Activated B cell treated with CpG ODN at 0.5 μM for 24 hours (primary cell): ENCODE data around the gene STXBP1. TPM values are rescaled to one million over a fixed set of nuclear protein-coding genes. Genes with fewer than 3 reads are reported as not detected.

Experiments used
- ATAC-seq: fragments of 200-7000 bp; cut with Tn5 transposase; one replicate; pipeline ENCODE4 v1.10.0; 2021; ENCODE audit warnings: low read depth, mild to moderate bottlenecking, moderate library complexity
- CTCF ChIA-PET: fragments of 350-600 bp; sonication (Branson Sonifier 250); formaldehyde crosslinking; loops from one replicate; lab custom pipeline; 2021; ENCODE audit warnings: antibody characterized with exemption; lab: Charles Lee
- POLR2A ChIA-PET: fragments of 350-600 bp; sonication (Branson Sonifier 250); formaldehyde crosslinking; loops from one replicate; lab custom pipeline; 2021; ENCODE audit warnings: antibody characterized with exemption; lab: Charles Lee
- DNase-seq: peaks from one replicate; pipeline ENCODE4 v3.0.0; 2022
- H3K27ac Mint-ChIP-seq: one replicate; pipeline ENCODE4 v1.8.0; 2020; ENCODE audit warnings: mixed read lengths
- H3K27me3 Mint-ChIP-seq: one replicate; pipeline ENCODE4 v1.8.0; 2021; ENCODE audit warnings: mixed read lengths
- H3K36me3 Mint-ChIP-seq: one replicate; pipeline ENCODE4 v1.8.0; 2021; ENCODE audit warnings: low read depth, mixed read lengths
- H3K4me1 Mint-ChIP-seq: one replicate; pipeline ENCODE4 v1.8.0; 2021; ENCODE audit warnings: mixed read lengths
- H3K4me3 Mint-ChIP-seq: one replicate; pipeline ENCODE4 v1.8.0; 2020; ENCODE audit warnings: mild to moderate bottlenecking, mixed read lengths
- H3K9me3 Mint-ChIP-seq: one replicate; pipeline ENCODE4 v1.8.0; 2020; ENCODE audit warnings: mixed read lengths
- intact Hi-C: fragments of 100-400 bp; cut with micrococcal nuclease; formaldehyde crosslinking; loops from one replicate; pipeline ENCODE4 v1.15.1; 2024
- total RNA-seq: library from RNA; stranded (reverse); gene quantifications from 2 replicates; pipeline ENCODE4 v1.2.3, GENCODE V29; 2022
- TF ChIP-seq, protein P1 (sequence below): fragments of 200-600 bp; IDR thresholded peaks from one replicate; pipeline ENCODE4 v1.8.0; 2022; ENCODE audit warnings: antibody characterized with exemption, mild to moderate bottlenecking

Gene STXBP1
- total RNA-seq, 1 donor from 2014 or later = 0.73 TPM

DNA sequence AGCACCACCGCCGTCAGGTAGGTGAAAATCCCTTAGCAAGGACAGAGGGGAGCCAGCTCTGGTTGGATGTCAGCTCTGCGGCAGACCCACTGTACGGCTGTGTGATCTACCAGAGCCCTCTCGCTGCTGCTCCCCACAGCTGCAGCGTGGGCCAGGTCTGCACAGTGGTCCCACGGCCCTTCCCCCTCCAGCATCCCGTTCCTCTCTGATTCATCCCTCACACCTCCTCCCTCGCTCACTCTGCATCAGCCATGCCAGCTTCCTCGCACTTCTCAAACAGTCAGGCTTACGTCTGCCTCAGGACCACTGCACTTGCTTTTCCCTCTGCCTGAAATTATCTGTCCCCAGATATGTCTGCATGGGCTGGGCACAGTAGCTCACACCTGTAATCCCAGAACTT lies 68.1 kb downstream of the STXBP1 start:
- Mint-ChIP-seq H3K36me3 (no peaks in the 10 kb centered on the region), H3K27me3 (peaks cover 14% of the 10 kb centered on the region), H3K9me3 (no peaks in the 10 kb centered on the region), H3K4me3 (no peak overlapping the region), H3K27ac (no peak overlapping the region), H3K4me1 (no peaks in the 10 kb centered on the region)
- ChIA-PET POLR2A (no interaction called here), CTCF (no interaction called here)
- DNase-seq (no peak), ATAC-seq (no peak)
- intact Hi-C loops = no loop called here
- TF ChIP-seq, protein P1, sequence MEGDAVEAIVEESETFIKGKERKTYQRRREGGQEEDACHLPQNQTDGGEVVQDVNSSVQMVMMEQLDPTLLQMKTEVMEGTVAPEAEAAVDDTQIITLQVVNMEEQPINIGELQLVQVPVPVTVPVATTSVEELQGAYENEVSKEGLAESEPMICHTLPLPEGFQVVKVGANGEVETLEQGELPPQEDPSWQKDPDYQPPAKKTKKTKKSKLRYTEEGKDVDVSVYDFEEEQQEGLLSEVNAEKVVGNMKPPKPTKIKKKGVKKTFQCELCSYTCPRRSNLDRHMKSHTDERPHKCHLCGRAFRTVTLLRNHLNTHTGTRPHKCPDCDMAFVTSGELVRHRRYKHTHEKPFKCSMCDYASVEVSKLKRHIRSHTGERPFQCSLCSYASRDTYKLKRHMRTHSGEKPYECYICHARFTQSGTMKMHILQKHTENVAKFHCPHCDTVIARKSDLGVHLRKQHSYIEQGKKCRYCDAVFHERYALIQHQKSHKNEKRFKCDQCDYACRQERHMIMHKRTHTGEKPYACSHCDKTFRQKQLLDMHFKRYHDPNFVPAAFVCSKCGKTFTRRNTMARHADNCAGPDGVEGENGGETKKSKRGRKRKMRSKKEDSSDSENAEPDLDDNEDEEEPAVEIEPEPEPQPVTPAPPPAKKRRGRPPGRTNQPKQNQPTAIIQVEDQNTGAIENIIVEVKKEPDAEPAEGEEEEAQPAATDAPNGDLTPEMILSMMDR = no peak

GRCh38 chr9:127680846-127681245 lies 68.8 kb downstream of the STXBP1 start:
- no peaks in the 10 kb centered on the region for H3K4me1 Mint-ChIP-seq
- no peak for ATAC-seq
- intact Hi-C loops = no loop called here

DNA sequence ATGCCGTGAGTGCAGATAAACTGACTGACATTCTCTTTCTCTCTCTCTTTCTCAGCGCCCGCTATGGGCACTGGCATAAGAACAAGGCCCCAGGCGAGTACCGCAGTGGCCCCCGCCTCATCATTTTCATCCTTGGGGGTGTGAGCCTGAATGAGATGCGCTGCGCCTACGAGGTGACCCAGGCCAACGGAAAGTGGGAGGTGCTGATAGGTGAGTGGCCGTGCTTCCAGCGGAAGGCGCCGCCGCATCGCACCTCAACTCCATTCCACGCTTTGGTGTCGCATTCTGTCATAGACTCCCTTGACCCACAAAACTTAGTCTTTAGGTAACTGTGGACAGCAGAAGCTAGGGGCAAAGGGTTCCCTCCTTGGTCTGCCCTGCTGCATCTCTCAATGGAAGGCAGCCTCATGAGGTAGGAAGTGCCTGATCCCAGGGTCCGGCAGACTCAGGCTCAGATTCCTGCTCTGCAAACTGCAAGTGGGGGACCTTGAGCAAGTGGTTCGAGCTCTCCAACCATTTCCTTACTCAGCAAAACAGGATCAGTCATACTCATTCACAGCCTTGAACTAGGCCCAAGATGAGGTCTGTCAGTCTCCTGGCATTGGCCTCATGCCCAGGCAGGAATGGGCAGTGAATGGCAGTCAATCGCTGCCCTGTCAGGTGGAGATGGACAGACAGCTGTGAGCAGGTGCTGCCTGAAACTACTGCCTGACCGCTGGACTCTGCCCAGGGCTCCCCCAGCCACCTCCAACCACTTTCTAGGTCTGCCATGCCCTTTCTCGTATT lies 70.5 kb downstream of the STXBP1 start:
- Mint-ChIP-seq H3K9me3 (no peaks in the 10 kb centered on the region), H3K4me1 (no peaks in the 10 kb centered on the region)

More at GRCh38 chr9:127680846-127681245, 68.8 kb downstream of the STXBP1 start:
- TF ChIP-seq, protein P1 = no peak
- Mint-ChIP-seq H3K4me3 (no peak overlapping the region), H3K27ac (no peak overlapping the region), H3K36me3 (no peaks in the 10 kb centered on the region), H3K9me3 (no peaks in the 10 kb centered on the region), H3K27me3 (peaks cover 14% of the 10 kb centered on the region)
- POLR2A ChIA-PET = interaction anchor here (1.4 kb wide), 1 partner anchor 9 kb away, joined by 3 read pairs; no protein-coding TSS in a partner anchor
- CTCF ChIA-PET = no interaction called here
- DNase-seq = no peak

DNA sequence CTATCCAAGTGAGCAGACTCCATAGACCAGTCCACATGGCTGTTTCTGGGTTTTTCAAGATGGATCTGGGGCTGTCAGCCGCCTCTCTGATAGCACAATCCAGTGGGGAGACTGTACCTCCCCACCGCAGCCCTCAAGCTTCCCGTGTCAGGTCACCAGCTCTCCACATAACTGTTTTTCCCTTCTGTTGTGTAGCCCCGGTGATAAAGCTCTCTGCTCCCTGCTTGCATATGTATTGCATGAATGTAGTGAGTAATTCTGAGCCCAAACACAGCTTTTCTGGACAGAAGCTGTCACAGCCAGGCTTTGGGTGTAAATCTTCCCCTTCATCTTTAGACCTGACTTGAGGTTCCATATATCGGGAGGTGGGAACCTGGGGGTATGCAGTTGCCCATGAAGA lies 71.6 kb downstream of the STXBP1 start:
- peaks cover 12% of the 10 kb centered on the region for H3K27me3 Mint-ChIP-seq
- DNase-seq (no peak), ATAC-seq (no peak)
- no peaks in the 10 kb centered on the region for H3K9me3 Mint-ChIP-seq
- no peaks in the 10 kb centered on the region for H3K4me1 Mint-ChIP-seq
- intact Hi-C loops = no loop called here
- CTCF ChIA-PET = no interaction called here
- TF ChIP-seq, protein P1 = no peak
- H3K27ac Mint-ChIP-seq = no peak overlapping the region
- H3K36me3 Mint-ChIP-seq = no peaks in the 10 kb centered on the region
- H3K4me3 Mint-ChIP-seq = no peak overlapping the region
- POLR2A ChIA-PET = interaction anchor here (0.6 kb wide), 1 partner anchor 62 kb away, joined by 5 read pairs; no protein-coding TSS in a partner anchor

More for the DNA sequence above, 70.5 kb downstream of the STXBP1 start:
- CTCF ChIA-PET = no interaction called here
- ATAC-seq (no peak), DNase-seq (no peak)
- no peak overlapping the region for H3K27ac Mint-ChIP-seq
- POLR2A ChIA-PET = interaction anchor here (1.4 kb wide), 1 partner anchor 7 kb away, joined by 3 read pairs; no protein-coding TSS in a partner anchor
- intact Hi-C loops = no loop called here
- TF ChIP-seq, protein P1 = no peak
- H3K4me3 Mint-ChIP-seq = no peak overlapping the region
- H3K27me3 Mint-ChIP-seq = peaks cover 14% of the 10 kb centered on the region
- no peaks in the 10 kb centered on the region for H3K36me3 Mint-ChIP-seq

DNA sequence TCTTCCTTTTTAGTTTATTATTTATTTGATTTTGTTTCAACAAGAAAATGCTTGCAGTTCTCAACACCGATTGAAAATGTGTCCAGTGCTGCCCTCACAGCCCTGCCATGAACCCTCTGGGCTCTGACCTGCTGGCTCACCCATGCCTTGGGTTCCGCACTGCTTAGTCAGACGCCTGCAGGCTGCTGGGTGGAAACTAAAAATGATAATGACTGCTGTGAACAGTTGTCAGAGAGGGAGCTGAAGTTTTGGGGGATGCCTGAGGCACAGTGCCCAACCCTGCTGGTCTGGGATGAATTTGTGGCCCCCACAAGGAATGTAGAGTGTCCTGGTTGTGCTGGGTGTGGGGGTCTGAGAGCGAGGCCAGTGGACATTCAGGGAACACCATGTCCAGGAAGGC lies 72.5 kb downstream of the STXBP1 start:
- H3K9me3 Mint-ChIP-seq = no peaks in the 10 kb centered on the region
- no peaks in the 10 kb centered on the region for H3K4me1 Mint-ChIP-seq
- intact Hi-C loops = no loop called here
- no peak overlapping the region for H3K27ac Mint-ChIP-seq
- no peaks in the 10 kb centered on the region for H3K36me3 Mint-ChIP-seq
- TF ChIP-seq, protein P1 = no peak
- H3K27me3 Mint-ChIP-seq = peaks cover 9% of the 10 kb centered on the region
- POLR2A ChIA-PET = no interaction called here
- ATAC-seq = no peak
- CTCF ChIA-PET = interaction anchor here (0.6 kb wide), 1 partner anchor 430 kb away, joined by 3 read pairs; no protein-coding TSS in a partner anchor
- H3K4me3 Mint-ChIP-seq = no peak overlapping the region
- no peak for DNase-seq
